IMR-90 (cell line): ENCODE results near the gene IMMP1L. TPM values are rescaled to one million over a fixed set of nuclear protein-coding genes. Genes with fewer than 3 reads are reported as not detected.

Experiments used
- ATAC-seq: fragments of 200-7000 bp; cut with Tn5 transposase; 2 replicates; pipeline ENCODE4 v1.9.1; 2020; ENCODE audit warnings: low read depth, mild to moderate bottlenecking, moderate library complexity
- BruUV-seq: library from RNA; stranded (reverse); fragments of 400-500 nt; replicated peaks from 2 replicates; lab custom pipeline; 2021; lab: Mats Ljungman, UMichigan
- CTCF ChIA-PET: fragments of 300-600 bp; formaldehyde crosslinking; extraction: SDS; loops from one replicate; lab custom pipeline; 2021; ENCODE audit warnings: antibody characterized with exemption; lab: Yijun Ruan, JAX
- POLR2A ChIA-PET: fragments of 300-600 bp; sonication (Branson Sonifier 250); formaldehyde crosslinking; loops from one replicate; lab custom pipeline; 2022; ENCODE audit warnings: antibody characterized with exemption; ENCODE audit not compliant: unreplicated experiment; lab: Charles Lee
- DNase-seq: peaks from one replicate; pipeline ENCODE4 v3.0.0; 2013
- H2AFZ ChIP-seq: replicated peaks from 2 replicates; pipeline ENCODE3; 2013; ENCODE audit warnings: low read length, mild to moderate bottlenecking; ENCODE audit not compliant: poor library complexity
- H2AK5ac ChIP-seq: 2 replicates; pipeline ENCODE4 v1.6.1; 2013; ENCODE audit warnings: low read depth, low read length, inconsistent platforms
- H2AK9ac ChIP-seq: replicated peaks from 2 replicates; pipeline ENCODE3; 2013; ENCODE audit warnings: mild to moderate bottlenecking, low read depth, low read length, moderate library complexity; ENCODE audit not compliant: poor library complexity
- H2BK120ac ChIP-seq: 2 replicates; pipeline ENCODE4 v1.6.1; 2013; ENCODE audit warnings: low read depth, low read length, inconsistent platforms
- H2BK15ac ChIP-seq: 3 replicates; pipeline ENCODE4 v1.6.1; 2013; ENCODE audit warnings: low read depth, low read length, inconsistent platforms
- H2BK20ac ChIP-seq: 2 replicates; pipeline ENCODE4 v1.6.1; 2013; ENCODE audit warnings: low read depth, mild to moderate bottlenecking, inconsistent platforms, low read length, moderate library complexity
- H2BK5ac ChIP-seq: 2 replicates; pipeline ENCODE4 v1.6.1; 2013; ENCODE audit warnings: mild to moderate bottlenecking, low read depth, low read length, inconsistent platforms; ENCODE audit not compliant: poor library complexity, severe bottlenecking
- H3K14ac ChIP-seq: replicated peaks from 2 replicates; pipeline ENCODE4 v1.6.1; 2013; ENCODE audit warnings: low read depth, low read length, inconsistent platforms
- H3K18ac ChIP-seq: 2 replicates; pipeline ENCODE4 v1.6.1; 2013; ENCODE audit warnings: low read depth, low read length, control low read depth
- H3K23ac ChIP-seq: 2 replicates; pipeline ENCODE4 v1.6.1; 2013; ENCODE audit warnings: low read depth, low read length, inconsistent platforms
- H3K27ac ChIP-seq: 2 replicates; pipeline ENCODE4 v1.5.1; 2013; ENCODE audit warnings: mild to moderate bottlenecking, control low read depth, low read length; ENCODE audit not compliant: insufficient read depth
- H3K27me3 ChIP-seq: 2 replicates; pipeline ENCODE4 v1.6.1; 2013; ENCODE audit warnings: low read length; ENCODE audit not compliant: control insufficient read depth, insufficient read depth
- H3K36me3 ChIP-seq: 2 replicates; pipeline ENCODE4 v1.6.1; 2013; ENCODE audit warnings: low read length, mixed read lengths; ENCODE audit not compliant: control insufficient read depth, insufficient read depth
- H3K4ac ChIP-seq: 2 replicates; pipeline ENCODE4 v1.6.1; 2013; ENCODE audit warnings: low read depth, low read length, inconsistent platforms
- H3K4me1 ChIP-seq: 2 replicates; pipeline ENCODE4 v1.6.1; 2013; ENCODE audit warnings: low read length, mixed read lengths; ENCODE audit not compliant: control insufficient read depth, insufficient read depth
- H3K4me2 ChIP-seq: 2 replicates; pipeline ENCODE4 v1.6.1; 2013; ENCODE audit warnings: low read depth, mild to moderate bottlenecking, control low read depth, low read length, moderate library complexity
- H3K4me3 ChIP-seq: 2 replicates; pipeline ENCODE4 v1.5.1; 2013; ENCODE audit warnings: low read depth, mild to moderate bottlenecking, control low read depth, low read length, moderate library complexity; ENCODE audit not compliant: insufficient read depth
- H3K56ac ChIP-seq: 2 replicates; pipeline ENCODE4 v1.6.1; 2013; ENCODE audit warnings: low read length, inconsistent platforms; ENCODE audit not compliant: insufficient read depth; ENCODE audit errors: extremely low read depth
- H3K79me1 ChIP-seq, 2 experiments: 2 replicates each; pipeline ENCODE4 v1.6.1; 2013; ENCODE audit warnings: low read length in 2 of 2, inconsistent platforms in 1 of 2, low read depth in 1 of 2
- H3K9ac ChIP-seq: 2 replicates; pipeline ENCODE4 v1.6.1; 2013; ENCODE audit warnings: low read depth, low read length, control low read depth
- H3K9me1 ChIP-seq: 2 replicates; pipeline ENCODE4 v1.6.1; 2013; ENCODE audit warnings: low read length, inconsistent platforms; ENCODE audit not compliant: insufficient read depth
- H3K9me3 ChIP-seq: 2 replicates; pipeline ENCODE4 v1.6.1; 2013; ENCODE audit warnings: low read length; ENCODE audit not compliant: control insufficient read depth, insufficient read depth
- H4K20me1 ChIP-seq: 2 replicates; pipeline ENCODE4 v1.6.1; 2013; ENCODE audit warnings: low read length, inconsistent platforms; ENCODE audit not compliant: insufficient read depth
- H4K5ac ChIP-seq: 2 replicates; pipeline ENCODE4 v1.6.1; 2013; ENCODE audit warnings: mild to moderate bottlenecking, low read depth, low read length, control low read depth
- H4K8ac ChIP-seq, 2 experiments: 2 replicates each; pipeline ENCODE4 v1.6.1; 2013; ENCODE audit warnings: low read depth in 2 of 2, low read length in 2 of 2, control low read depth in 1 of 2, inconsistent platforms in 1 of 2
- H4K91ac ChIP-seq: 2 replicates; pipeline ENCODE4 v1.6.1; 2013; ENCODE audit warnings: low read depth, low read length, inconsistent platforms; ENCODE audit not compliant: insufficient read depth
- BHLHE40 ChIP-seq: fragments of 150-350 bp; IDR thresholded peaks from 2 replicates; pipeline ENCODE4 v1.6.1; 2016; ENCODE audit warnings: mild to moderate bottlenecking, low read depth, low read length
- MAZ ChIP-seq: IDR thresholded peaks from 2 replicates; pipeline ENCODE4 v1.6.1; 2012; ENCODE audit warnings: low read depth, mild to moderate bottlenecking, low read length, improper control_type of control experiment, moderate library complexity, borderline replicate concordance
- POLR2A ChIP-seq: IDR thresholded peaks from 2 replicates; pipeline ENCODE4 v1.6.1; 2012; ENCODE audit warnings: mild to moderate bottlenecking, low read depth, low read length
- RFX5 ChIP-seq: IDR thresholded peaks from 2 replicates; pipeline ENCODE4 v1.8.0; 2012; ENCODE audit warnings: low read depth, mild to moderate bottlenecking, low read length, moderate library complexity
- SMC3 ChIP-seq: fragments of 150-350 bp; IDR thresholded peaks from 2 replicates; pipeline ENCODE4 v1.6.1; 2016; ENCODE audit warnings: low read depth, mild to moderate bottlenecking, antibody characterized with exemption, low read length, moderate library complexity
- WGBS, 2 experiments: methylation state at CpG; one replicate each; pipeline versions ENCODE4 v1.1.5 to v1.1.7; 2013; ENCODE audit warnings: missing lambda C conversion rate in 2 of 2; ENCODE audit not compliant: insufficient read length in 1 of 2; ENCODE audit errors: extremely low coverage in 2 of 2; 5-methylcytosine and 5-hydroxymethylcytosine counted together
- dilution Hi-C: fragments of 300-500 bp; cut with HindIII; formaldehyde crosslinking; loops from one replicate; pipeline ENCODE4 v1.14.3; 2018; ENCODE audit warnings: low sequenced_read_pairs; ENCODE audit not compliant: unreplicated experiment
- in situ Hi-C: fragments of 300-500 bp; cut with MboI; formaldehyde crosslinking; loops from 3 replicates; pipeline ENCODE4 v1.14.3; 2019; ENCODE audit warnings: low sequenced_read_pairs, inconsistent platforms, mixed read lengths
- intact Hi-C: fragments of 100-400 bp; cut with micrococcal nuclease; formaldehyde crosslinking; loops from 2 replicates; pipeline ENCODE4 v1.10.0; 2022
- polyA plus RNA-seq, 3 experiments: library from polyadenylated mRNA; depleted of rRNA; stranded (reverse); fragments of >200 nt; gene quantifications; 2 replicates each; pipeline ENCODE4 v1.2.3, GENCODE V29; 2012; ENCODE audit warnings: low replicate concordance in 1 of 3
- total RNA-seq: library from RNA; depleted of rRNA; stranded (reverse); fragments of >200 nt; gene quantifications from 2 replicates; pipeline ENCODE4 v1.2.3, GENCODE V29; 2012
- TF ChIP-seq, protein P1 (sequence below): conservative IDR thresholded peaks from 2 replicates; pipeline ENCODE4 v1.5.1; 2012; ENCODE audit warnings: mild to moderate bottlenecking, low read depth, low read length, improper control_type of control experiment

IMMP1L gene
- total and polyA plus RNA-seq, 2 of the 4 experiments (the other 2 are of a cell fraction) = 5.0 to 10.7 TPM

DNA sequence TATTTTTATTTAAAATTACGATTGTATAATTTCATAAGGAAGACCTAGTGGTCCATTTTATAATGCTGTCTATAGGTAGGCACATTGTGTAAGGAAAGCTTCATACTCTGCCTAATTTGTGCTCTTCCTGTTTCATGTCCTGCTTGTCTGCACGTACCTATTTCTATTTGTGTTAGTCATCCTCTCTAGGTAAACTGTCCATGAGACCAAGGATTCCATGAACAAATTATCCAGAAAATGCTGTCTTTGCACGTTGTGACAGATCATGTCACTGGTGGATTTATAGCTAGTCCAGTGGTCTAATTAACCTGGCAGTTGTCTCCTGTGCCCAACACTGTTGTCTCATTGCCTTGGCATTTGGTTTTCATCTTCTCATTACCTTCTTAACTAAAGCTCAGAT, 95.1 kb downstream of the IMMP1L start:
- Histone ChIP-seq H4K5ac (no peak overlapping the region), H2BK5ac (no peak overlapping the region), H2AK9ac (no peak overlapping the region), H2AFZ (no peak overlapping the region), H3K4me3 (no peak overlapping the region), H3K36me3 (no peaks in the 10 kb centered on the region), H3K18ac (no peak overlapping the region), H2AK5ac (no peak overlapping the region), H3K27ac (no peak overlapping the region), H3K4me1 (0 out of 2 replicates have a peak, but pooled peaks cover 3% of the 10 kb centered on the region), H3K14ac (no peak overlapping the region), H4K8ac (no peak overlapping the region), H3K9me3 (peaks cover 2% of the 10 kb centered on the region; the same call in 1 of the 2 replicates), H3K9ac (no peak overlapping the region), H2BK20ac (no peak overlapping the region), H2BK15ac (no peak overlapping the region), H2BK120ac (no peak overlapping the region), H3K56ac (no peak overlapping the region), H3K23ac (no peak overlapping the region), H3K9me1 (peaks cover 10% of the 10 kb centered on the region; the same call in 1 of the 2 replicates), H3K27me3 (no peaks in the 10 kb centered on the region), H4K91ac (no peak overlapping the region), H3K79me1 (no peaks in the 10 kb centered on the region; a peak in 1 of 4 replicates), H4K20me1 (peaks cover 3% of the 10 kb centered on the region; the same call in 1 of the 2 replicates), H3K4me2 (no peak overlapping the region), H3K4ac (no peak overlapping the region)
- no TSS peak for BruUV-seq
- ATAC-seq (no peak), DNase-seq (no peak)
- POLR2A ChIA-PET = no interaction called here
- in situ Hi-C loops (no loop called here), dilution Hi-C loops (no loop called here), intact Hi-C loops (no loop called here)
- CTCF ChIA-PET = no interaction called here
- no CpG with 5 or more reads among the region's 3 CpGs for WGBS, 2 experiments
- TF ChIP-seq MAZ (no peak), POLR2A (no peak), RFX5 (no peak), BHLHE40 (no peak), SMC3 (no peak)
- TF ChIP-seq, protein P1, sequence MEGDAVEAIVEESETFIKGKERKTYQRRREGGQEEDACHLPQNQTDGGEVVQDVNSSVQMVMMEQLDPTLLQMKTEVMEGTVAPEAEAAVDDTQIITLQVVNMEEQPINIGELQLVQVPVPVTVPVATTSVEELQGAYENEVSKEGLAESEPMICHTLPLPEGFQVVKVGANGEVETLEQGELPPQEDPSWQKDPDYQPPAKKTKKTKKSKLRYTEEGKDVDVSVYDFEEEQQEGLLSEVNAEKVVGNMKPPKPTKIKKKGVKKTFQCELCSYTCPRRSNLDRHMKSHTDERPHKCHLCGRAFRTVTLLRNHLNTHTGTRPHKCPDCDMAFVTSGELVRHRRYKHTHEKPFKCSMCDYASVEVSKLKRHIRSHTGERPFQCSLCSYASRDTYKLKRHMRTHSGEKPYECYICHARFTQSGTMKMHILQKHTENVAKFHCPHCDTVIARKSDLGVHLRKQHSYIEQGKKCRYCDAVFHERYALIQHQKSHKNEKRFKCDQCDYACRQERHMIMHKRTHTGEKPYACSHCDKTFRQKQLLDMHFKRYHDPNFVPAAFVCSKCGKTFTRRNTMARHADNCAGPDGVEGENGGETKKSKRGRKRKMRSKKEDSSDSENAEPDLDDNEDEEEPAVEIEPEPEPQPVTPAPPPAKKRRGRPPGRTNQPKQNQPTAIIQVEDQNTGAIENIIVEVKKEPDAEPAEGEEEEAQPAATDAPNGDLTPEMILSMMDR = no peak
